Measurements from ENCODE around the gene DARS2. TPM values are rescaled to one million over a fixed set of nuclear protein-coding genes. Genes with fewer than 3 reads are reported as not detected.

DARS2 gene
- total and polyA plus RNA-seq, 10 of the 15 experiments (the other 5 are each of a cell fraction or from before 2014, with no cell fraction given), result 23.9 to 69.7 (median 37.3) TPM

GRCh38 chr1:173860065-173860464 lies 35.6 kb downstream of the DARS2 start:
- in situ Hi-C loops (cut with MboI), result no loop called here
- H3K9ac ChIP-seq (ENCODE audit: control insufficient read depth, insufficient read depth, low read length), result no peak overlapping the region
- no peaks in the 10 kb centered on the region for H3K9me3 ChIP-seq (replicated peaks; ENCODE audit: control insufficient read depth, insufficient read depth, low read length)
- intact Hi-C loops (cut with micrococcal nuclease; ENCODE audit: unreplicated experiment), result loop anchor here (10.0 kb wide), 2 partner anchors 145 to 355 kb away; no protein-coding TSS in a partner anchor
- CTCF ChIA-PET, result interaction anchor here (1.1 to 1.2 kb wide), 2 partner anchors 11 to 25 kb away, joined by 3 read pairs; no protein-coding TSS in a partner anchor
- H3K27ac ChIP-seq (ENCODE audit: control insufficient read depth, insufficient read depth), result no peak overlapping the region
- POLR2A ChIA-PET, result interaction anchor here (0.7 to 0.9 kb wide), 2 partner anchors 9 to 25 kb away, joined by 3 to 4 read pairs; no protein-coding TSS in a partner anchor
- peaks cover 1 to 21% of the 10 kb centered on the region in 2 experiments for H3K36me3 ChIP-seq (ENCODE audit: control insufficient read depth in 2 of 2, insufficient read depth in 2 of 2, low read length in 1 of 2)
- WGBS (ENCODE audit: insufficient coverage, insufficient replicate concordance, low lambda C conversion rate, missing lambda C conversion rate), result 39% methylated on average over 1 of the region's 1 CpG
- H3K4me1 ChIP-seq (ENCODE audit: control insufficient read depth, insufficient read depth, low read length), result peaks cover 4% of the 10 kb centered on the region; the same call in 1 of the 2 replicates
- DNase-seq (ENCODE audit: low read depth, low spot score) (no peak), ATAC-seq (no peak), FAIRE-seq (peak; percentile 56)
- no peak for TF ChIP-seq IKZF1 (conservative IDR thresholded peaks at IDR 0.05)
- no peak for TF ChIP-seq HDGF (IDR thresholded peaks at IDR 0.05)
- no peak for TF ChIP-seq YBX1 (IDR thresholded peaks at IDR 0.05)
- no peak for TF ChIP-seq RBBP5 (conservative IDR thresholded peaks at IDR 0.05)
- TF ChIP-seq ESRRA (IDR thresholded peaks at IDR 0.05; ENCODE audit: low read length), result no peak
- no peak for TF ChIP-seq MXI1 (IDR thresholded peaks at IDR 0.05; ENCODE audit: low read depth, low read length)
- no peak for TF ChIP-seq CUX1 (IDR thresholded peaks at IDR 0.05; ENCODE audit: insufficient replicate concordance, low read depth, low read length)
- TF ChIP-seq SREBF1 (IDR thresholded peaks at IDR 0.05; ENCODE audit: low read length), result no peak
- TF ChIP-seq SMAD5 (IDR thresholded peaks at IDR 0.05; ENCODE audit: low read depth), result no peak
- no peak for TF ChIP-seq REST (IDR thresholded peaks at IDR 0.05; ENCODE audit: low read depth, low read length)
- TF ChIP-seq NR2F1 (conservative IDR thresholded peaks at IDR 0.05), result no peak
- SMC1A ChIA-PET (ENCODE audit: uncharacterized antibody, unreplicated experiment), result interaction anchor here (2.2 kb wide), 1 partner anchor 1034 kb away, joined by 5 read pairs; no protein-coding TSS in a partner anchor
- BruUV-seq (replicated peaks), result no TSS peak
- H4K20me1 ChIP-seq (ENCODE audit: control insufficient read depth, insufficient read depth), result no peaks in the 10 kb centered on the region
- RAD21 ChIA-PET (ENCODE audit: unreplicated experiment), result interaction anchor here (0.6 to 1.1 kb wide), 3 partner anchors 9 to 157 kb away, joined by 3 to 7 read pairs (median 4); no protein-coding TSS in a partner anchor
- H3K27me3 ChIP-seq (replicated peaks in 1 of 2; ENCODE audit: control insufficient read depth in 2 of 2, insufficient read depth in 2 of 2, low read length in 1 of 2), result no peaks in the 10 kb centered on the region
- H3K4me2 ChIP-seq (ENCODE audit: control insufficient read depth, insufficient read depth), result no peak overlapping the region
- peaks cover 10% of the 10 kb centered on the region for H3K79me2 ChIP-seq (ENCODE audit: control insufficient read depth, insufficient read depth, low read length)
- H2AFZ ChIP-seq (ENCODE audit: control insufficient read depth, low read depth, low read length), result no peak overlapping the region
- no peak overlapping the region for H3K4me3 ChIP-seq

Data from GM12878 (cell line).